Ishikawa (cell line): ENCODE results near the gene FRAS1.

ENCODE experiments used
- CEBPB ChIP-seq: IDR thresholded peaks from 2 replicates; pipeline ENCODE4 v1.6.1; 2012
- TAF1 ChIP-seq: IDR thresholded peaks from 2 replicates; pipeline ENCODE4 v1.6.1; 2012; ENCODE audit warnings: low read depth, mild to moderate bottlenecking
- TCF12 ChIP-seq: IDR thresholded peaks from 2 replicates; pipeline ENCODE4 v1.6.1; 2012; ENCODE audit warnings: low read depth

DNA sequence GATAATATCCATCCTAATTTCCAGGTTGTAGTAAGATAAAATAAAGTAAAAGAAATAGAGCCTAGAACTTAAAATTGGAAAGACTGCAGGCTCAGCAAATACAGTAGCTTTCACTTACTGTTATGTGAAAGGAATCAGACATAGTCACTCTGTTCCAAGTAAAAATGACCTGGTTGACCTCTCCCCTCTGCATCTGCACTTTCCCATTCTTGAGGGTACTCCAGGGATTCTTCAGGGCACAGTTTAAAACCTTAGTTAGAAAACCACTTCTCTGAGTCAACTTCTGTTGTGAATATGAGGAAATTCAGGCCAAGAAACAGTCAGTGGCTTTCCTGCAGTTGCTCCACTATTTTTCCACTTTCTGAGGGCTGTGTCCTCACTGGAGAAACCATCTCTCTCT lies 42.9 kb downstream of the FRAS1 start:
- TF ChIP-seq TCF12 (no peak), TAF1 (no peak), CEBPB (no peak)
